ENCODE measurements around the gene AGMO.

The AGMO gene

GRCh38 chr7:15581352-15581951 is 19.6 kb upstream of the AGMO start:
- ATAC-seq (ENCODE audit: low read depth): no peak
- Mint-ChIP-seq H3K36me3 (no peaks in the 10 kb centered on the region), H3K4me1 (no peaks in the 10 kb centered on the region), H3K9me3 (peaks cover 4% of the 10 kb centered on the region), H3K4me3 (no peak overlapping the region), H3K27ac (no peak overlapping the region), H3K27me3 (no peaks in the 10 kb centered on the region)
- no peak for DNase-seq (ENCODE audit: low spot score in 2 of 2)

- no peaks in the 10 kb centered on the region for H3K36me3 Mint-ChIP-seq
Observed at GRCh38 chr7:15580604-15581351, 19.0 kb upstream of the AGMO start.

GRCh38 chr7:15577600-15577999 is 15.8 kb upstream of the AGMO start:
- ATAC-seq (ENCODE audit: low read depth) (no peak), DNase-seq (ENCODE audit: low spot score in 2 of 2) (no peak)
- Mint-ChIP-seq H3K4me3 (no peak overlapping the region), H3K9me3 (peaks cover 8% of the 10 kb centered on the region), H3K36me3 (no peaks in the 10 kb centered on the region), H3K27ac (no peak overlapping the region), H3K4me1 (no peaks in the 10 kb centered on the region), H3K27me3 (no peaks in the 10 kb centered on the region)

More at GRCh38 chr7:15580604-15581351, 19.0 kb upstream of the AGMO start:
- Mint-ChIP-seq H3K4me3 (no peak overlapping the region), H3K27me3 (no peaks in the 10 kb centered on the region), H3K27ac (no peak overlapping the region), H3K4me1 (no peaks in the 10 kb centered on the region), H3K9me3 (peaks cover 4% of the 10 kb centered on the region)
- ATAC-seq (ENCODE audit: low read depth) (no peak), DNase-seq (ENCODE audit: low spot score in 2 of 2) (no peak)

- no peaks in the 10 kb centered on the region for H3K4me1 Mint-ChIP-seq
Observed at GRCh38 chr7:15571301-15571878, 9.6 kb upstream of the AGMO start.

GRCh38 chr7:15567652-15568051 is 5.8 kb upstream of the AGMO start:
- no peak for DNase-seq (ENCODE audit: low spot score in 2 of 2)
- H3K9me3 Mint-ChIP-seq: no peaks in the 10 kb centered on the region
- H3K27me3 Mint-ChIP-seq: no peaks in the 10 kb centered on the region
- no peak for ATAC-seq (ENCODE audit: low read depth)
- no peaks in the 10 kb centered on the region for H3K36me3 Mint-ChIP-seq
- H3K4me1 Mint-ChIP-seq: no peaks in the 10 kb centered on the region
- no peak overlapping the region for H3K27ac Mint-ChIP-seq
- H3K4me3 Mint-ChIP-seq: no peak overlapping the region

More at GRCh38 chr7:15571301-15571878, 9.6 kb upstream of the AGMO start:
- H3K27ac Mint-ChIP-seq: no peak overlapping the region
- H3K4me3 Mint-ChIP-seq: no peak overlapping the region
- H3K27me3 Mint-ChIP-seq: no peaks in the 10 kb centered on the region
- H3K36me3 Mint-ChIP-seq: no peaks in the 10 kb centered on the region
- DNase-seq (ENCODE audit: low spot score in 2 of 2) (no peak), ATAC-seq (ENCODE audit: low read depth) (no peak)
- H3K9me3 Mint-ChIP-seq: peaks cover 6% of the 10 kb centered on the region

- no peaks in the 10 kb centered on the region for H3K36me3 Mint-ChIP-seq
- H3K4me1 Mint-ChIP-seq: no peaks in the 10 kb centered on the region
- H3K9me3 Mint-ChIP-seq: no peaks in the 10 kb centered on the region
- no peaks in the 10 kb centered on the region for H3K27me3 Mint-ChIP-seq
- H3K4me3 Mint-ChIP-seq: no peak overlapping the region
- ATAC-seq (ENCODE audit: low read depth) (no peak), DNase-seq (ENCODE audit: low spot score in 2 of 2) (no peak)
- no peak overlapping the region for H3K27ac Mint-ChIP-seq
Observed at GRCh38 chr7:15567036-15567435, 5.2 kb upstream of the AGMO start.

GRCh38 chr7:15566476-15566875 is 4.7 kb upstream of the AGMO start:
- Mint-ChIP-seq H3K9me3 (no peaks in the 10 kb centered on the region), H3K4me3 (no peak overlapping the region), H3K36me3 (no peaks in the 10 kb centered on the region)

GRCh38 chr7:15560968-15561367 is 847 bp downstream of the AGMO start:
- H3K4me3 Mint-ChIP-seq: no peak overlapping the region
- ATAC-seq (ENCODE audit: low read depth) (no peak), DNase-seq (ENCODE audit: low spot score in 2 of 2) (no peak)
- H3K36me3 Mint-ChIP-seq: no peaks in the 10 kb centered on the region
- H3K9me3 Mint-ChIP-seq: no peaks in the 10 kb centered on the region
- H3K27me3 Mint-ChIP-seq: no peaks in the 10 kb centered on the region
- H3K27ac Mint-ChIP-seq: no peak overlapping the region
- H3K4me1 Mint-ChIP-seq: no peaks in the 10 kb centered on the region

More at GRCh38 chr7:15566476-15566875, 4.7 kb upstream of the AGMO start:
- no peaks in the 10 kb centered on the region for H3K27me3 Mint-ChIP-seq
- H3K27ac Mint-ChIP-seq: no peak overlapping the region
- DNase-seq (ENCODE audit: low spot score in 2 of 2): no peak
- H3K4me1 Mint-ChIP-seq: no peaks in the 10 kb centered on the region
- ATAC-seq (ENCODE audit: low read depth): no peak

- no peaks in the 10 kb centered on the region for H3K36me3 Mint-ChIP-seq
- no peak for ATAC-seq (ENCODE audit: low read depth)
- no peaks in the 10 kb centered on the region for H3K9me3 Mint-ChIP-seq
- DNase-seq (ENCODE audit: low spot score in 2 of 2): no peak
- H3K27ac Mint-ChIP-seq: no peak overlapping the region
- no peaks in the 10 kb centered on the region for H3K27me3 Mint-ChIP-seq
- H3K4me1 Mint-ChIP-seq: no peaks in the 10 kb centered on the region
- no peak overlapping the region for H3K4me3 Mint-ChIP-seq
Observed at GRCh38 chr7:15559416-15559928, 2.3 kb downstream of the AGMO start.

GRCh38 chr7:15558756-15559155 is 3.1 kb downstream of the AGMO start:
- no peak for ATAC-seq (ENCODE audit: low read depth)
- H3K9me3 Mint-ChIP-seq: no peaks in the 10 kb centered on the region
- H3K27me3 Mint-ChIP-seq: no peaks in the 10 kb centered on the region
- no peak overlapping the region for H3K27ac Mint-ChIP-seq
- H3K36me3 Mint-ChIP-seq: no peaks in the 10 kb centered on the region
- no peak overlapping the region for H3K4me3 Mint-ChIP-seq
- no peaks in the 10 kb centered on the region for H3K4me1 Mint-ChIP-seq
- no peak for DNase-seq (ENCODE audit: low spot score in 2 of 2)

GRCh38 chr7:15557686-15558085 is 4.1 kb downstream of the AGMO start:
- no peak overlapping the region for H3K27ac Mint-ChIP-seq
- DNase-seq (ENCODE audit: low spot score in 2 of 2): no peak
- ATAC-seq (ENCODE audit: low read depth): no peak
- H3K9me3 Mint-ChIP-seq: no peaks in the 10 kb centered on the region
- H3K4me1 Mint-ChIP-seq: no peaks in the 10 kb centered on the region
- no peaks in the 10 kb centered on the region for H3K36me3 Mint-ChIP-seq
- no peak overlapping the region for H3K4me3 Mint-ChIP-seq
- no peaks in the 10 kb centered on the region for H3K27me3 Mint-ChIP-seq

- no peak overlapping the region for H3K27ac Mint-ChIP-seq
- DNase-seq (ENCODE audit: low spot score in 2 of 2): no peak
- no peaks in the 10 kb centered on the region for H3K9me3 Mint-ChIP-seq
- H3K27me3 Mint-ChIP-seq: no peaks in the 10 kb centered on the region
- no peaks in the 10 kb centered on the region for H3K36me3 Mint-ChIP-seq
- H3K4me1 Mint-ChIP-seq: no peaks in the 10 kb centered on the region
- ATAC-seq (ENCODE audit: low read depth): no peak
- no peak overlapping the region for H3K4me3 Mint-ChIP-seq
Observed at GRCh38 chr7:15557186-15557585, 4.6 kb downstream of the AGMO start.

GRCh38 chr7:15556339-15557105 is 5.3 kb downstream of the AGMO start:
- Mint-ChIP-seq H3K36me3 (no peaks in the 10 kb centered on the region), H3K9me3 (no peaks in the 10 kb centered on the region), H3K27me3 (no peaks in the 10 kb centered on the region), H3K4me3 (no peak overlapping the region), H3K27ac (no peak overlapping the region), H3K4me1 (no peaks in the 10 kb centered on the region)
- ATAC-seq (ENCODE audit: low read depth) (no peak), DNase-seq (ENCODE audit: low spot score in 2 of 2) (no peak)

- Mint-ChIP-seq H3K4me3 (no peak overlapping the region), H3K27me3 (no peaks in the 10 kb centered on the region), H3K9me3 (no peaks in the 10 kb centered on the region), H3K27ac (no peak overlapping the region), H3K36me3 (no peaks in the 10 kb centered on the region), H3K4me1 (no peaks in the 10 kb centered on the region)
- ATAC-seq (ENCODE audit: low read depth) (no peak), DNase-seq (ENCODE audit: low spot score in 2 of 2) (no peak)
Observed at GRCh38 chr7:15555381-15555859, 6.4 kb downstream of the AGMO start.

Measured in memory B cell (primary cell).